NCI-H2029 treated with DMSO at 0.1 percent for 48 hours (cell line): ENCODE results near the gene OR10H5.
"Not testable (repeated sequence)": the region's sequence is repeated elsewhere in the genome, so short reads cannot be mapped to it uniquely, and the experiment has no call there.

ENCODE experiments used
- DNase-seq: peaks from one replicate; lab custom pipeline; 2025; lab: John Stamatoyannopoulos, UW

Gene OR10H5

GRCh38 chr19:15811476-15811875, 24.0 kb downstream of the OR10H5 start:
- no peak for DNase-seq

GRCh38 chr19:15812060-15812722, 24.7 kb downstream of the OR10H5 start:
- DNase-seq: no peak

GRCh38 chr19:15813916-15814315, 26.5 kb downstream of the OR10H5 start:
- DNase-seq: no peak

- DNase-seq: no peak
These were observed 27.8 kb downstream of the OR10H5 start, which contains the start of gene OR10H1 for GRCh38 chr19:15815306-15815705. TSS of gene OR10H1 (minus strand) at chr19:15815664. CDS start at chr19:15808037, 7,627 bp downstream.

DNA sequence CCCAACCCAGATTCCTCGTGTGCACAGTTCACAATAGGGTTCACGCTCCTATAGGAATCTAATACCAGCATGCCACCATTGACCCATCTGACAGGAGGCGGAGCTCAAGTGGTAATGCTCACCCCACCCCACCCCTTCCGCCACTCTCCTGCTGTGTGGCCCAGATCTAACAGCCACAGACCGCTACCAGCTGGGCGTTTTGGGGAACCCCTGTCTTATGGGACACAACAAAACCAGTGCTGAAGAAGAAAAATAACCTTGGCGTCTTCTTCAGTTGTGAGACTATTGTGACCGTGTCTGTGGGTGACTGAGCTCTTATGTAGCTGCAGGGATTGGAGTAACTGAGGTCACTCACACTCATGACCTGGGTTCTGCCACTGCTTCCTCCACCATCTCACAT, 33.2 kb downstream of the OR10H5 start:
- no peak for DNase-seq

GRCh38 chr19:15825753-15826152, 38.3 kb downstream of the OR10H5 start:
- DNase-seq: no peak

GRCh38 chr19:15828121-15828610, 40.7 kb downstream of the OR10H5 start:
- DNase-seq: no peak

DNA sequence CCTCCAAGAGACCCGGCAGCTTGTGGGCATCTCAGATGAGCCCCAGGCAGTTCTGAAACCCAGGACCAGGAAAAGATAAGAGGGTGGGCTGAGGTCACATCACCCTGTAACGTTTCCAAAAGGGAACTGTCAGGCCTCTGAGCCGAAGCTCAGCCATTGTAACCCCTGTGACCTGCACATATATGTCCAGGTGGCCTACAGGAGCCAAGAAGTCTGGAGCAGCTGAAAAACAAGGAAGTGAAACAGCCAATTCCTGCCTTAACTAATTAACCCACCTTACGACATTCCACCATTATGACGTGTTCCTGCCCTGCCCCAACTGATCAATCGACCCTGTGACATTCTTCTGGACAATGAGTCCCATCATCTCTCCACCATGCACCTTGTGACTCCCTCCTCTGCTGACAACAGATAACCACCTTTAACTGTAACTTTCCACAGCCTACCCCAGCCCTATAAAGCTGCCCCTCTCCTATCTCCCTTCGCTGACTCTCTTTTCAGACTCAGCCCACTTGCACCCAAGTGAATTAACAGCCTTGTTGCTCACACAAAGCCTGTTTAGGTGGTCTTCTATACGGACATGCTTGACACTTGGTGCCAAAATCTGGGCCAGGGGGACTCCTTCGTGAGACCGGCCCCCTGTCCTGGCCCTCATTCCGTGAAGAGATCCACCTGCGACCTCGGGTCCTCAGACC, 41.3 kb downstream of the OR10H5 start:
- not testable (repeated sequence) for DNase-seq

GRCh38 chr19:15829306-15829698, 41.8 kb downstream of the OR10H5 start:
- DNase-seq: no peak

GRCh38 chr19:15829786-15830185, 42.3 kb downstream of the OR10H5 start:
- DNase-seq: no peak

DNA sequence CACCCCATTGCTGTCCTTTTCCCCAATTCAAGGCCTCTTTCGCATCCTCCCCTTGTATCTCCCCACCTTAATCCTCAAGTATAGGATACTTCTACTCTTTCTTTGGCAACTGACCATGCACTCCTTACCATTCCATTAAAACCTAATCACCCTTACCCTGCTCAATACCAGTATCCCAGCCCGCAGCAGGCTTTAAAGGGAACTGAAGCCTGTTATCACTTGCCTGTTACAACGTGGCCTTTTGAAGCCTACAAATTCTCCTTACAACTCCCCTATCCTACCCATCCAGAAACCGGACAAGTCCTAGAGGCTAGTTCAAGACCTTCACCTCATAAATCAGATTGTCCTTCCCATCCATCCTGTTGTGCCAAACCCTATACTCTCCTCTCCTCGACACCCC, 44.2 kb downstream of the OR10H5 start:
- no peak for DNase-seq

- DNase-seq: not testable (repeated sequence)
These were observed 46.8 kb downstream of the OR10H5 start for GRCh38 chr19:15834232-15834631.

GRCh38 chr19:15835565-15836329, 48.3 kb downstream of the OR10H5 start:
- peak; percentile 11 for DNase-seq

DNA sequence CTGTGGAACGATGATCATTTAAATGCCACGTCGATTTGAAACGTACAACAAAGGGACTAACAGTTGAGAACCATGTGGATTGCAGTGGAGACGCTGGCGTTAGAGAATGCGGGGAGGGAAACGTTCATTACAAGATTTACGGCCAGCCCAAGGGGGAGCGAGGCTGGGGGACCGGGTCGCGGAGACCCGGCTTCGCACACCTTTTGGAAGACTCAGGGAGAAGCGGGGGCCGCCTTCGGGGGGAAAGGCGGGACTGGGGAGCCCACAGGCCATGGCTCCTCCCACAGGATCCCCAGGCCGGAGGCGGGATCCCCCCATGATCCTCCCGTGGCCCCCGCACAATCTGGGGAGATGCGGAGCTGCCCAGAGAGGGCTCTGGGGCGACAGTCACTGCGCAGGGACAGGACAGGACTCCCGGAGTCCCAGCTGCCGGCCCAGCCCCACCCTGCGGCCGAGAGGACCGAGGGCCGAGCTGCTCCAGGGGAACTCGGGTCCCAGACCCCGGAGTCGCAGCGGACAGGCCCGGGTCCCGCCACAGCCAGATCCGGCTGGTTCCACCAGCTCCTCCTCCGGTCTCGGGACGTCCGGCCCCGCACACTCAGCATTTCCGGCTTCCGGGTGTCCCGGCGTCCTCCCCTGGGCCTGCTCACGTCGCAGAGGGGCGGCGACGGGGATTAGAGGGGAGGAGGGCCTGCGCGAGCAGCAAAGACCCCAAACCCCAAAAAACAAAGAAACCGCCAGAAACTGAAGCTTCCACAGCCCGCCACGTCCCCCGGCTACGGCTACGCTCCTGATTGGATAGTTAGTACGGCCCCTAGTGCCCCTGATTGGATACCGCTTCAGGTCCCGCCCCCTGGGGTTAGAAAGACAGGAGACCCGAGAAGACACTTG, 49.1 kb downstream of the OR10H5 start:
- peak; percentile 93 for DNase-seq

GRCh38 chr19:15837221-15837731, 49.8 kb downstream of the OR10H5 start:
- peak; percentile 89 for DNase-seq

GRCh38 chr19:15838351-15838750, 50.9 kb downstream of the OR10H5 start:
- DNase-seq: no peak

GRCh38 chr19:15839888-15840287, 52.4 kb downstream of the OR10H5 start:
- not testable (repeated sequence) for DNase-seq

GRCh38 chr19:15840833-15841232, 53.4 kb downstream of the OR10H5 start:
- DNase-seq: no peak

DNA sequence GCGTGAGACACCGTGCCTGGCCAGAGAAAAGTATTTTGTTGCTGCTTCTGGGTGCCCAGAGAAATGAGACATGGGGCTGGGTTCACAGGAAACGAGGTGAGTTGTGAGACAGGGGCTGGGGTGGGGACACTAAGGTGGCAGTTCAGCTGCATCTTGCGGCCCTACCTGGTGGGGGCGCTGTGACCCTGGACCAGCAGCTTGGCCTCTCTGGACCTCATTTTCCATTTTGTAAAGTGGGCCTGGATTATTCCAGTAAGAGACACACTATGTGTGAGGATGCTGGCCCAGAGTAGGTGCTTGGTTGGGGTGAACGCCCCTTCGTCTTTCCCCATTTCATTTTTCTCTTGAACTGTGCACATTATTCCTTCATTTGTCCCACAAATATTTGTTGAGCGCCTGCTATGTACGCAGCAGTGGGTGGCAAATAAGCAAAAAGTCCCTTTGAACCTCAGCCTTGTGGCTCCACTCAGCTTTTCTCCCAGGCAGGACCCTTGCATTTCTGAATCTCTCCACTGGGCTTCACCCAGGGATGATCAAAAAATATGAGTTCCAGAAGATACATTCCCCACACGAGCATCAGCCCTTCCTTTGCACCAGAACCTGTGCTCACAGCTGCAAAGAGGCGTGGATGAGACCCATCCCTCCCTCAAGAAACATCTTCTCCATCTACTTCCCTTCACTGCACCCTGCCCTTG, 54.6 kb downstream of the OR10H5 start:
- no peak for DNase-seq

DNA sequence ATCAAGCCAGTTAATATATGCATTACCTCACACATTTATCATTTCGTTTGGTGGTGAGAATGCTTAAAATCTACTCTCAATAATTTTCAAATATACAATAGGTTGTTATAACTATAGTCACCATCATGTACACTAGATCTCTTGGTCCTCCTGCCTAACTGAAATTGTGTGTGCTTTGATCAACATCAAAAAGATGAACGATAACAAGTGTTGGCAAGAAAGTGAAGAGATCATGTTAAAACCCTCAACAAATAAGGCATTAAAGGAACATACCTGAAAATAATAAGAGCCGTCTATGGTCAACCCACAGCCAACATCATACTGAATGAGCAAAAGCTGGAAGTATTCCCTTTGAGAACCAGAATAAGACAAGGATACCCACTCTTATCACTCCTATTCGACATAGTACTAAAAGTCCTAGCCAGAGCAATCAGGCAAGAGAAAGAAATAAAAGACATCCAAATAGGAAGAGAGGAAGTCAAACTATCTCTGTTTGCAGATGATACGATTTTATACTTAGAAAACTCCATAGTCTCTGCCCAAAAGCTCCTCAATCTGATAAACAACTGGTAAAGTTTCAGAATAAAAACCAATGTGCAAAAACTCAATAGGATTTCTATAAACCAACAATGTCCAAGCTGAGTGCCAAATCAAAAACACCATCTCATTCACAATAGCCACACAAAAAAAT, 55.9 kb downstream of the OR10H5 start:
- peak; percentile 3 for DNase-seq
